DMS153 treated with DMSO at 0.1 percent for 48 hours (cell line): ENCODE measurements around the gene MICAL2.

Source experiments
- DNase-seq: peaks from one replicate; lab custom pipeline; 2025; ENCODE audit not compliant: unreplicated experiment; lab: John Stamatoyannopoulos, UW

MICAL2 gene

GRCh38 chr11:12185914-12186313, 75.5 kb downstream of the MICAL2 start:
- no peak for DNase-seq

GRCh38 chr11:12186701-12187100, 76.3 kb downstream of the MICAL2 start:
- DNase-seq = no peak

- DNase-seq = no peak
These were observed 77.0 kb downstream of the MICAL2 start for GRCh38 chr11:12187399-12187798.

- no peak for DNase-seq
These were observed 78.3 kb downstream of the MICAL2 start for GRCh38 chr11:12188548-12189317.

GRCh38 chr11:12189543-12190235, 79.3 kb downstream of the MICAL2 start:
- peak; percentile 81 for DNase-seq

GRCh38 chr11:12190511-12190910, 80.1 kb downstream of the MICAL2 start:
- no peak for DNase-seq

GRCh38 chr11:12192794-12193514, 82.6 kb downstream of the MICAL2 start:
- no peak for DNase-seq

- no peak for DNase-seq
These were observed 83.3 kb downstream of the MICAL2 start for GRCh38 chr11:12193515-12194336.

- DNase-seq = no peak
These were observed 85.4 kb downstream of the MICAL2 start for GRCh38 chr11:12195768-12196167.

GRCh38 chr11:12196308-12196707, 85.9 kb downstream of the MICAL2 start:
- DNase-seq = no peak

GRCh38 chr11:12196872-12197271, 86.5 kb downstream of the MICAL2 start:
- no peak for DNase-seq

- DNase-seq = peak; percentile 15
These were observed 88.1 kb downstream of the MICAL2 start for GRCh38 chr11:12198251-12199222.

GRCh38 chr11:12199231-12199948, 89.0 kb downstream of the MICAL2 start:
- peak; percentile 34 for DNase-seq

- DNase-seq = peak; percentile 57
These were observed 90.0 kb downstream of the MICAL2 start for GRCh38 chr11:12200279-12200990.

GRCh38 chr11:12200991-12201985, 90.9 kb downstream of the MICAL2 start:
- no peak for DNase-seq

- DNase-seq = no peak
These were observed 92.4 kb downstream of the MICAL2 start for GRCh38 chr11:12202661-12203310.

GRCh38 chr11:12204506-12204905, 94.1 kb downstream of the MICAL2 start:
- no peak for DNase-seq
